22Rv1 (cell line): ENCODE results near the gene TIMM29.

Experiments used
- CTCF ChIP-seq: fragments of 450-650 bp; IDR thresholded peaks from 2 replicates; pipeline ENCODE4 v1.5.1; 2017; ENCODE audit warnings: mild to moderate bottlenecking
- ZFX ChIP-seq: fragments of 450-650 bp; IDR thresholded peaks from 2 replicates; pipeline ENCODE4 v1.6.1; 2017; ENCODE audit warnings: antibody characterized with exemption, borderline replicate concordance

DNA sequence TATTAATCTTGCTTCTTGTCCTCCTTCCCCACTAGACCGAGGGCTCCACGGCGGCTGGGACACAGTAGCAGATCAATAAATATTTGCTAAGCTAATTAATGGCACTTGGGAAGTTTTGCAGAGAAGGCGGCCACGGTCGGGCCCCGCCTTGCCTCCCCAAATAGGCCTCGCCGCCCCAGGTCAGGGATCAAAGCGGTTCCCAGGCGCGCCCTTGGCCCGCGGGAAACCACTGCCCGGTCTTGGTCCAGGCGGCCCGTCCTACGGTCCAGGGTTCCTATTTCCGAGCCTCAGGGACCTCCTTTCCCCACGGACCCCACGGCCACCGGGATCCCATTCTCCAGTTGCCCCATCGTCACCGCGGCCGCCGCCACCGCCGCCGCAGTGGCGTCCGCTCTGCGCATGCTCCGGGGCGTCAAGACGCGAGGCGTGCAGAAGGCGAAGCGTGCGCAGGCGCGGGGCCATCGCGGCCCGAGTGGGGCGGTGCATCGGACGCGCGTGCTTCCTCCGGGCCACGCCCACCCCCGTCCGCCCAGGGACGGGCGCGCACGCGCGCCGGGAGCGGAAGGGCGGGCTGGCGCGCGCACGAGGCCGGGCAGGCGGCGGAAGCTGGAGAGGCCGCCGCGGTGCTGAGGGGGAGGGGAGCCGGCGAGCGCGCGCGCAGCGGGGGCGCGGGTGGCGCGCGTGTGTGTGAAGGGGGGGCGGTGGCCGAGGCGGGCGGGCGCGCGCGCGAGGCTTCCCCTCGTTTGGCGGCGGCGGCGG lies 31.9 kb downstream of the TIMM29 start, which contains the start of gene SMARCA4:
- no peak for TF ChIP-seq CTCF
- TF ChIP-seq ZFX, result no peak
